Measurements from ENCODE around the gene SPATA25.
A peak's percentile ranks its signal among the peaks of the same experiment; 100 is the strongest.
"Not testable (repeated sequence)": the region's sequence is repeated elsewhere in the genome, so short reads cannot be mapped to it uniquely, and the experiment has no call there.

The SPATA25 gene

GRCh38 chr20:45887346-45887715 is at the start of gene SPATA25:
SPATA25 (minus strand) TSS chr20:45887622; CDS start chr20:45887590, 32 bp downstream.
- DNase-seq: no peak

GRCh38 chr20:45935416-45936046 is 48.1 kb upstream of the SPATA25 start:
- peak; percentile 30 for DNase-seq

- peak; percentile 97 for DNase-seq
These were observed 47.4 kb upstream of the SPATA25 start, which contains the start of gene PCIF1 for GRCh38 chr20:45934586-45935415. PCIF1 (plus strand) TSS chr20:45934683; CDS start chr20:45939000, 4,317 bp downstream.

- DNase-seq: peak; percentile 41
These were observed 46.7 kb upstream of the SPATA25 start for GRCh38 chr20:45934046-45934585.

- DNase-seq: peak; percentile 76
These were observed 46.0 kb upstream of the SPATA25 start for GRCh38 chr20:45933266-45934045.

- DNase-seq: not testable (repeated sequence)
These were observed 44.3 kb upstream of the SPATA25 start for GRCh38 chr20:45931680-45932079.

- DNase-seq: no peak
These were observed 39.9 kb upstream of the SPATA25 start for GRCh38 chr20:45927071-45927878.

GRCh38 chr20:45926731-45927070 is 39.3 kb upstream of the SPATA25 start:
- no peak for DNase-seq

GRCh38 chr20:45925821-45926506 is 38.5 kb upstream of the SPATA25 start:
- no peak for DNase-seq

GRCh38 chr20:45924391-45925261 is 37.2 kb upstream of the SPATA25 start:
- DNase-seq: peak; percentile 23

GRCh38 chr20:45921337-45922189 is 34.1 kb upstream of the SPATA25 start:
- no peak for DNase-seq

- DNase-seq: no peak
These were observed 33.3 kb upstream of the SPATA25 start for GRCh38 chr20:45920462-45921336.

GRCh38 chr20:45919542-45920399 is 32.3 kb upstream of the SPATA25 start:
- peak; percentile 35 for DNase-seq

- DNase-seq: no peak
These were observed 31.5 kb upstream of the SPATA25 start for GRCh38 chr20:45918779-45919537.

GRCh38 chr20:45918182-45918737 is 30.8 kb upstream of the SPATA25 start:
- DNase-seq: no peak

- DNase-seq: peak; percentile 18
These were observed 30.3 kb upstream of the SPATA25 start for GRCh38 chr20:45917790-45918141.

- no peak for DNase-seq
These were observed 25.7 kb upstream of the SPATA25 start for GRCh38 chr20:45913116-45913515.

All from fibroblast of skin of right biceps (primary cell).